ENCODE data around the gene COL4A1. TPM values are rescaled to one million over a fixed set of nuclear protein-coding genes. Genes with fewer than 3 reads are reported as not detected.

The COL4A1 gene
- total RNA-seq, 1 experiment from 2014 or later: 0.12 TPM

- Mint-ChIP-seq H3K4me1 (ENCODE audit: low read depth, unreplicated experiment) (no peaks in the 10 kb centered on the region), H3K9me3 (ENCODE audit: low read depth, unreplicated experiment) (peaks cover 4% of the 10 kb centered on the region), H3K4me3 (ENCODE audit: low read depth, unreplicated experiment) (no peak overlapping the region), H3K27me3 (ENCODE audit: unreplicated experiment) (no peaks in the 10 kb centered on the region), H3K27ac (ENCODE audit: unreplicated experiment) (no peak overlapping the region), H3K36me3 (ENCODE audit: insufficient read depth, unreplicated experiment) (no peaks in the 10 kb centered on the region)
- no TSS peak for BruUV-seq (replicated peaks)
- DNase-seq: no peak
- intact Hi-C loops (cut with micrococcal nuclease; ENCODE audit: unreplicated experiment): no loop called here
- CTCF ChIA-PET: no interaction called here
- TF ChIP-seq CTCF (IDR thresholded peaks at IDR 0.05; ENCODE audit: unreplicated experiment): no peak
Observed at GRCh38 chr13:110298505-110299282, 8.3 kb downstream of the COL4A1 start.

GRCh38 chr13:110297766-110298504 is 9.0 kb downstream of the COL4A1 start:
- Mint-ChIP-seq H3K4me3 (ENCODE audit: low read depth, unreplicated experiment) (no peak overlapping the region), H3K36me3 (ENCODE audit: insufficient read depth, unreplicated experiment) (no peaks in the 10 kb centered on the region), H3K4me1 (ENCODE audit: low read depth, unreplicated experiment) (no peaks in the 10 kb centered on the region), H3K27ac (ENCODE audit: unreplicated experiment) (no peak overlapping the region), H3K9me3 (ENCODE audit: low read depth, unreplicated experiment) (peaks cover 4% of the 10 kb centered on the region), H3K27me3 (ENCODE audit: unreplicated experiment) (no peaks in the 10 kb centered on the region)
- CTCF ChIA-PET: no interaction called here
- no TSS peak for BruUV-seq (replicated peaks)
- TF ChIP-seq CTCF (IDR thresholded peaks at IDR 0.05; ENCODE audit: unreplicated experiment): no peak
- intact Hi-C loops (cut with micrococcal nuclease; ENCODE audit: unreplicated experiment): no loop called here
- DNase-seq: no peak

GRCh38 chr13:110297011-110297410 is 9.9 kb downstream of the COL4A1 start:
- CTCF ChIA-PET: no interaction called here
- Mint-ChIP-seq H3K4me1 (ENCODE audit: low read depth, unreplicated experiment) (no peaks in the 10 kb centered on the region), H3K4me3 (ENCODE audit: low read depth, unreplicated experiment) (no peak overlapping the region), H3K27ac (ENCODE audit: unreplicated experiment) (no peak overlapping the region), H3K36me3 (ENCODE audit: insufficient read depth, unreplicated experiment) (no peaks in the 10 kb centered on the region), H3K9me3 (ENCODE audit: low read depth, unreplicated experiment) (no peaks in the 10 kb centered on the region), H3K27me3 (ENCODE audit: unreplicated experiment) (no peaks in the 10 kb centered on the region)
- BruUV-seq (replicated peaks): no TSS peak
- no peak for TF ChIP-seq CTCF (IDR thresholded peaks at IDR 0.05; ENCODE audit: unreplicated experiment)
- intact Hi-C loops (cut with micrococcal nuclease; ENCODE audit: unreplicated experiment): no loop called here
- DNase-seq: no peak

- H3K27ac Mint-ChIP-seq (ENCODE audit: unreplicated experiment): no peak overlapping the region
- BruUV-seq (replicated peaks): no TSS peak
- DNase-seq: no peak
- CTCF ChIA-PET: no interaction called here
- no peak overlapping the region for H3K4me3 Mint-ChIP-seq (ENCODE audit: low read depth, unreplicated experiment)
- no peak for TF ChIP-seq CTCF (IDR thresholded peaks at IDR 0.05; ENCODE audit: unreplicated experiment)
- H3K36me3 Mint-ChIP-seq (ENCODE audit: insufficient read depth, unreplicated experiment): no peaks in the 10 kb centered on the region
- H3K9me3 Mint-ChIP-seq (ENCODE audit: low read depth, unreplicated experiment): no peaks in the 10 kb centered on the region
- intact Hi-C loops (cut with micrococcal nuclease; ENCODE audit: unreplicated experiment): no loop called here
- no peaks in the 10 kb centered on the region for H3K27me3 Mint-ChIP-seq (ENCODE audit: unreplicated experiment)
- no peaks in the 10 kb centered on the region for H3K4me1 Mint-ChIP-seq (ENCODE audit: low read depth, unreplicated experiment)
Observed at GRCh38 chr13:110294622-110295021, 12.3 kb downstream of the COL4A1 start.

Data from Calu3 (cell line).